ENCODE data around the gene PHF20. TPM values are rescaled to one million over a fixed set of nuclear protein-coding genes. Genes with fewer than 3 reads are reported as not detected.
"Not testable (repeated sequence)": the region's sequence is repeated elsewhere in the genome, so short reads cannot be mapped to it uniquely, and the experiment has no call there.

The PHF20 gene
- total RNA-seq, 1 experiment from 2014 or later: 81.2 TPM

DNA sequence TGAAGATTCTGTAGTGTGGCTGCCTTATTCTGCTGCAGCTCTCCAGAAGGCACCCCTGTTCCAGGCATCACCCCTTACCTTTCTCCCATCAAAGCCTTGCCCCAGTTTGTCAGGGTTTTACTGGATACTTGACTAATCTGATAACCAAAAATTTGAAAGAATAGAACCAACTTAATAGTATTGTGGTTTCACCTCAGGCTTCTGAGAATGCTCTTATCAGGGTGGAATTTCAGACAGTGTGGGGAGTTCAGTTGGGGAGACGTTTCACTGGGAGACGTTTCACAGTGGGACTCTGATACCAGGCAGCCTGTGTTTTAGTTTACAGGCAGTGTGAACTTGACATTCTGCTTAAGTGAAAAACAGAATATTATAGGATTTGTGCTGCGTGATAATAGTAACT is 132.0 kb downstream of the PHF20 start:
- DNase-seq (ENCODE audit: low spot score): no peak
- in situ Hi-C loops (cut with HindIII; ENCODE audit: low sequenced_read_pairs): no loop called here

- DNase-seq (ENCODE audit: low spot score): no peak
- in situ Hi-C loops (cut with HindIII; ENCODE audit: low sequenced_read_pairs): no loop called here
These were observed 133.3 kb downstream of the PHF20 start for GRCh38 chr20:35904982-35905663.

DNA sequence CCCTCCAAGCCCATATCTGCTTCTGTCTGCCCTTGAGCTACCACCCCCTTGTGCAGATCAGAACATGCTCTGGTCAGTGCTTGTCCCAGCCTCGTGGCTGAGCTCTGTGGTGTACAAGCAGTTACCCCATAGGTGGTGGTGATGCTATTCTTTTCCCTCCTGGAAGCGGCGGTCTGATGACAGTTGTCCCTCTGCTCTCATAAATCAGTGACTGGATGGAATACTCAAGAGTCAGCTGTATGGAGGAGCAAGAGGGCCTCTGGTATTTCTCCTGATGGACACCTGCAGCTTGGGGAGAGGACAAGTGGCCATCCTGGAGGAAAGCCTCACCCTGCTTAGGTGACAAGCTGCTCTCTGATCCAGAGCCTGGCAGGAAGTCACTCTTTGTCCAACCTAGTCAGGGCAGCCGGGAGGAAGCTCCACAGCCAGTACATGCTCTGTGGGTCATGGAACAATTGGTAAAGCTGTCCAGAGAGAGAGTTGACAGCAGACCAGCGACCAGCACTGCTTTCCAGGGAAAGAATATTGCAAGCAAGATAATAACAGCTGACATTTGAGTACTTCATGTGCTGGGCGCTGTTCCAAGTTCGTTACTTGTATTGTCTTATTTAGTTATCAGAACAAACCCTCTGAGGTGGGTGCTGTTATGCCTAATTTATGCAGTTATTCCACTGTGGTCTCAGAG is 135.3 kb downstream of the PHF20 start:
- in situ Hi-C loops (cut with HindIII; ENCODE audit: low sequenced_read_pairs): no loop called here

GRCh38 chr20:35908007-35908406 is 136.2 kb downstream of the PHF20 start:
- DNase-seq (ENCODE audit: low spot score): no peak
- in situ Hi-C loops (cut with HindIII; ENCODE audit: low sequenced_read_pairs): no loop called here

More for the DNA sequence above, 135.3 kb downstream of the PHF20 start:
- peak; percentile 38 for DNase-seq (ENCODE audit: low spot score)

- DNase-seq (ENCODE audit: low spot score): no peak
- in situ Hi-C loops (cut with HindIII; ENCODE audit: low sequenced_read_pairs): no loop called here
These were observed 137.4 kb downstream of the PHF20 start for GRCh38 chr20:35909176-35909575.

GRCh38 chr20:35909796-35910195 is 138.0 kb downstream of the PHF20 start:
- no peak for DNase-seq (ENCODE audit: low spot score)
- in situ Hi-C loops (cut with HindIII; ENCODE audit: low sequenced_read_pairs): no loop called here

GRCh38 chr20:35910254-35910653 is 138.4 kb downstream of the PHF20 start:
- in situ Hi-C loops (cut with HindIII; ENCODE audit: low sequenced_read_pairs): no loop called here
- no peak for DNase-seq (ENCODE audit: low spot score)

DNA sequence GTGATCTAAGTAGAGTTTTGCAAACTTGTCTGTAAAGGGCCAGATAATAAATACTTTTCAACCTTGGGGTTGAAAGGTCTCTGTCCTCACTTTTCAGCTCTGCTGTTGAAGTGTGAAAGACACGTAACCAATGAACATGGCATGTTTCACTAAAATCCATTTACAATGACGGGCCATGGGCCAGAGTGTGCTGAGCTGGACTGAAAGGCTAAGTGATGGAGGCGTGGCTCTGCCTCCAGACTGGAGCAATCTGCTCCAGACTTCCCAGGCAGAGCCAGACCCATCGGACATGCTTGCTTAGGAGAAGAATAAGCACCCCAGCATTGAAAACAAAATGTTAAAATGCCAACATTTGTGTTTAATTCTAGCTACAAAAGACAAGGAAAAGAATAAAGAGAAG is 141.1 kb downstream of the PHF20 start:
- in situ Hi-C loops (cut with HindIII; ENCODE audit: low sequenced_read_pairs): no loop called here
- no peak for DNase-seq (ENCODE audit: low spot score)

DNA sequence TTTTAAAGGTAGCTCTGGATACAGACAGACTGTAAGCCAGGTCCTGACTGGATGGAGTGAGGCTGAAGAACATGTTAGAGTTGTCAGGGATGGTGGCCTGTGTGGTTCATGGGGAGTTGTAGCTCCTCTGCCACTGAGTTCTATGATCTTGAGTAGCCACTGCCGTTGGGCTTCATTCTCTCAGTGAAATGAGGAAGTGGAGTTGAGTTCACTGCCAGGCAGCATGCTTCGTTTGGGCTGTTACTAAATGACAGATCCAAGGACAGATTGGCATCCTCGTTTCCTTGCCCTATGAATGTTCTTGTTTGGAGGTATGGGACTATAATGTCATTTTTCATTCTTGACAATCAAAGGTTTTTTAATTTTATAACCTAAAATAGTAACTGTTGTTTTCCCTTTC is 145.3 kb downstream of the PHF20 start:
- DNase-seq (ENCODE audit: low spot score): no peak
- in situ Hi-C loops (cut with HindIII; ENCODE audit: low sequenced_read_pairs): no loop called here

GRCh38 chr20:35918021-35918420 is 146.2 kb downstream of the PHF20 start:
- DNase-seq (ENCODE audit: low spot score): no peak
- in situ Hi-C loops (cut with HindIII; ENCODE audit: low sequenced_read_pairs): no loop called here

DNA sequence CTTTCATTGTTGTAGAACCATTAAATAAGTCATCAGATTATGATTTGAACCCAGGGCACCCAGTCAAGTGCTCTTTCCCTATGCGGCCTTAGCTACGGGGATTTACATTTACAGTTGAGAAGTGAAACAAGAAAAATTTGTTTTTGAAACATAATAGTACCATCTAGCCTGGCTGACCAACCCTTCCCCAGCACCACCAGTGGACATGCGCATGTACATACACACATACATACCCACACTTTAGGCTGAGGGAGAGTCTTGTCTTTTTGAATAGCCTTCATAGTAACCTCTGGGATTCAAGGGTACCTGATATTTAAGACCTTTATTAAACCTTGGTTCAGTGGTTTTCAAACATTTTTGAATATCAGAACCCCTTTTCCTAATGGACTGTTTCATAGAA is 148.7 kb downstream of the PHF20 start:
- in situ Hi-C loops (cut with HindIII; ENCODE audit: low sequenced_read_pairs): no loop called here
- no peak for DNase-seq (ENCODE audit: low spot score)

GRCh38 chr20:35929301-35929700 is 157.5 kb downstream of the PHF20 start:
- in situ Hi-C loops (cut with HindIII; ENCODE audit: low sequenced_read_pairs): no loop called here
- DNase-seq (ENCODE audit: low spot score): no peak

DNA sequence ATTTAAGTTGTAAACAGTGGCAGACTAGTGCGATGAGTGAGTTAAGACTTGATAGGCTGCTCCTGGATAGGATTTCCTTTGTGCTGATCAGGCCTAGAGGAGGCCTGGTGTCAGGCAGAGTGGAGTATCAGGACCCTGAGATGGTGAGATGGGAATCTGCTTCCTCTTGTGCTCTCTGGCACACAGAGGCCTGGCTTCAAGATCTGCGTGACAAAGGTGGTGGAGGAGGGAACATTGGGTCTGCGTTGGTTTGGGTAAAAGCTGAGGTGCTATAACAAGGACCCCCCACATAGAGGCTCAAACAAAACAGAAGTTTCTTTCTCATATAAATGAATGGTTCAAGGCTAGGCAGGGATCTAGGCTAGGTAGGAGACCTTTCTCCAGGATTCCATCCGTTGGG is 162.2 kb downstream of the PHF20 start:
- in situ Hi-C loops (cut with HindIII; ENCODE audit: low sequenced_read_pairs): no loop called here
- DNase-seq (ENCODE audit: low spot score): no peak

DNA sequence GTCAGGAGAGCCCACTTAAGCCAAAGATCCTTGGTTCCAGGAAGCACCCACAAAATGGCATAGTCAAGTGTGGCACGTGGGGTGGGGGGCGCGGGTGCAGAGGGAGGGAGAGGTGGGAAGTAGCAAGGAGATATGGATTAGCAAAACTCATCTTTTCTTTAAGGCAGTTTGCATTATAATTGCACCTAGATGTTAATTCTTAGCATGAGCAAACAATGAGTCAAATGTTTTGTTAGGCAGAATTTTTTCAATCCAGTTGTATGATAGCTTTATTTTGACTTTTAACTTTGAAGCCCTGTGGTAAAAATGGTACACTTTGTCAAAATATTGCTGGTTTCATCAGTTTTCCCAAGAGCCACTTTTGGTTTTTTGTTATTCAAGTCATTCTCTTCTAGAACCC is 167.4 kb downstream of the PHF20 start:
- in situ Hi-C loops (cut with HindIII; ENCODE audit: low sequenced_read_pairs): no loop called here
- no peak for DNase-seq (ENCODE audit: low spot score)

GRCh38 chr20:35941620-35942019 is 169.8 kb downstream of the PHF20 start:
- DNase-seq (ENCODE audit: low spot score): no peak
- in situ Hi-C loops (cut with HindIII; ENCODE audit: low sequenced_read_pairs): no loop called here

- in situ Hi-C loops (cut with HindIII; ENCODE audit: low sequenced_read_pairs): no loop called here
- DNase-seq (ENCODE audit: low spot score): no peak
These were observed 170.4 kb downstream of the PHF20 start for GRCh38 chr20:35942243-35942642.

DNA sequence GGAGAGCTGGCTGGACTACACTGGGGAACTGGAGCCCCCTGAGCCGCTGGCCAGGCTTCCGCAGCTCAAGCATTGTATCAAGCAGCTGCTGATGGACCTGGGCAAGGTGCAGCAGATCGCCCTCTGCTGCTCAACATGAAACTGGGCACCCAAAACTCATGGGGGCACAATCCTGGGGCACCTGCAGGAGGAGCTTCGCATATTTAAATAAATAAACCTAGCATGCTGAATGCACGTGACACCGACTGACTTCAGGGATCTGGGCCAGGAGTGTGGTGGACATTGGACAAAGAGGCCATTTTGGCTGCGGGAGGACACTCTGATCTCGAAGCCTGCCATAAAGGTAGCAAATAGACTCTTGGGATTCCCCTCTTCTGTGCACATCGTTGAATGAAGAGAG is 175.7 kb downstream of the PHF20 start:
- in situ Hi-C loops (cut with HindIII; ENCODE audit: low sequenced_read_pairs): no loop called here
- DNase-seq (ENCODE audit: low spot score): peak; percentile 5

DNA sequence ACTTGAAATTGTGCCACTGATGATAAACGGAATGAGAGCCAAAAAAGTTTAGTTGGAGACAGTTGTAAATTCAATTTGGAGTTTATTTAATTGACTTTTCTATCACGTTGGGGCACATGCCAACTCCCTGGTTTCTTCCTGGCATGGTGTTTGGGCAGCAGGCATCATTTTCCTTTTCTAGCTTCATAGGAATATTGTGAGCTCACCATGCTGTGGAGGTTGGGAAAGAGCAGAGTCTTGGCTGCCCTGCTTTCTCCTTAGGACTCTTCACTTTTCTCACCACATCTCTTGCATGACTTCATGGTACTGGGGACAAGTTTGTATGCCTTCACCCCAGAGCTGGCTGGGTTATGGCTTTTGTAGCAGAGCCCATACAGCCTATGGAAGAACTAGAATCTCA is 176.1 kb downstream of the PHF20 start:
- no peak for DNase-seq (ENCODE audit: low spot score)
- in situ Hi-C loops (cut with HindIII; ENCODE audit: low sequenced_read_pairs): no loop called here

DNA sequence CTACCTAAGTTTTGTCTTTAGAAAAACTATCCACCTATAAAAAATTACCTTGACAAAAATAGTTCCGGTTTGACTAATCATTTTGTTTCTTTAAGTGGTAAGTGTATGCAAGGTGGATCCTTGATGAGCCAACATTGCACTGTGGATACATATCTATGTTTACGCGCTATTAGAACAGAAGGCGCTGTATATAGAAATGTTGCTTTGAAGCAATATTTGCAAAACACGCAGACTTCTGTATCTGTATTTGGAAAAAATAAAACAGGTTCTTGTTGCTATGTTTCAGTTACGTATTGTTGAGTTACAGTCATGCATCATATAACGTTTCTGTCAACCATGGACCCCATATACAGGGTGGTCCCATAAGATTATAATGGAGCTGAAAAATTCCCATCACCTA is 178.3 kb downstream of the PHF20 start:
- in situ Hi-C loops (cut with HindIII; ENCODE audit: low sequenced_read_pairs): no loop called here

DNA sequence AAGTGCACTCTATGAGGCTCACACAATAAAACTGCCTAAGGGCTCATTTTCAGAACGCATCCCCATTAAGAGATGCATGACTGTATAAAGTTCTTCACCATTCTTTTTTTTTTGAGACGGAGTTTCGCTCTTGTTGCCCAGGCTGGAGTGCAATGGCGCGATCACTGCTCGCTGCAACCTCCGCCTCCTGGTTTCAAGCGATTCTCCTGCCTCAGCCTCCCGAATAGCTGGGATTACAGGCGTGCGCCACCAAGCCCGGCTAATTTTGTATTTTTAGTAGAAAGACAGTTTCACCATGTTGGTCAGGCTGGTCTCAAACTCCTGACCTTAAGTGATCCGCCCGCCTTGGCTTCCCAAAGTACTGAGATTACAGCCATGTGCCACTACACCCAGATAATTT is 180.3 kb downstream of the PHF20 start:
- in situ Hi-C loops (cut with HindIII; ENCODE audit: low sequenced_read_pairs); DNase-seq (ENCODE audit: low spot score): not testable (repeated sequence)

More for the DNA sequence above, 178.3 kb downstream of the PHF20 start:
- DNase-seq (ENCODE audit: low spot score): no peak

Measured in G401 (cell line).